Measurements from ENCODE around the gene GUCY1A1. TPM values are rescaled to one million over a fixed set of nuclear protein-coding genes. Genes with fewer than 3 reads are reported as not detected.

GUCY1A1 gene
- total RNA-seq (2012; rRNA removed): 0.28 and 0.54 TPM in 2 replicates
- polyA plus RNA-seq (2012; rRNA removed): 0.11 and 0.19 TPM in 2 replicates
- polyA plus RNA-seq (2012; cell fraction: cytosol; rRNA removed): 0.05 and 0.10 TPM in 2 replicates
- 0.07 and 0.25 TPM in 2 replicates for polyA plus RNA-seq (2012; cell fraction: nucleus; rRNA removed; ENCODE audit: low replicate concordance)
- Bru-seq, nascent RNA: percentile 28 among the genes with signal in this experiment
- percentile 33 among the genes with signal in this experiment for BruChase-seq, experiment 1, labeled RNA remaining after a 6-hour chase
- percentile 37 among the genes with signal in this experiment for BruChase-seq, experiment 2, labeled RNA remaining after a 2-hour chase
- long read RNA-seq, partial matches to known transcripts: 0 of 2 reads
- long read RNA-seq, other reads (novel, unspliced or antisense): 1 of 2 reads

GRCh38 chr4:155666344-155667221 lies at the start of gene GUCY1A1:
GUCY1A1 (plus strand) TSS chr4:155666848; CDS start chr4:155696868, 30,020 bp downstream.
- Histone ChIP-seq H3K27ac (ENCODE audit: insufficient read depth, low read length) (no peak within 1 kb of the TSS), H3K9ac (ENCODE audit: low read depth, low read length) (no peak within 1 kb of the TSS; the same call in 1 of the 2 replicates), H3K14ac (replicated peaks; ENCODE audit: low read depth, low read length) (no peak within 1 kb of the TSS), H4K91ac (ENCODE audit: insufficient read depth, low read depth, low read length) (no peak within 1 kb of the TSS), H4K5ac (ENCODE audit: low read depth, low read length) (no peak within 1 kb of the TSS), H3K79me1 (ENCODE audit: low read depth in 1 of 2, low read length in 2 of 2) (no peaks in the 10 kb centered on the region), H3K9me1 (ENCODE audit: insufficient read depth, low read length) (no peaks in the 10 kb centered on the region), H3K18ac (ENCODE audit: low read depth, low read length) (no peak within 1 kb of the TSS; the same call in 1 of the 2 replicates), H4K8ac (ENCODE audit: low read depth in 2 of 2, low read length in 2 of 2) (no peak within 1 kb of the TSS), H3K27me3 (ENCODE audit: control insufficient read depth, insufficient read depth, low read length) (peaks cover 27% of the 10 kb centered on the region), H2AK9ac (replicated peaks; ENCODE audit: low read depth, low read length, poor library complexity) (no peak within 1 kb of the TSS), H3K36me3 (ENCODE audit: control insufficient read depth, insufficient read depth, low read length) (no peaks in the 10 kb centered on the region), H3K9me3 (ENCODE audit: control insufficient read depth, insufficient read depth, low read length) (no peaks in the 10 kb centered on the region), H3K4me2 (ENCODE audit: low read depth, low read length) (peak within 1 kb of the TSS; percentile 100), H2AFZ (replicated peaks; ENCODE audit: low read length, poor library complexity) (peak within 1 kb of the TSS; percentile 87), H3K4ac (ENCODE audit: low read depth, low read length) (no peak within 1 kb of the TSS), H2BK20ac (ENCODE audit: low read depth, low read length) (no peak within 1 kb of the TSS), H2AK5ac (ENCODE audit: low read depth, low read length) (no peak within 1 kb of the TSS), H2BK120ac (ENCODE audit: low read depth, low read length) (no peak within 1 kb of the TSS), H3K23ac (ENCODE audit: low read depth, low read length) (no peak within 1 kb of the TSS), H2BK15ac (ENCODE audit: low read depth, low read length) (no peak within 1 kb of the TSS), H3K4me3 (ENCODE audit: insufficient read depth, low read depth, low read length) (peak within 1 kb of the TSS; percentile 86), H2BK5ac (ENCODE audit: low read depth, low read length, poor library complexity, severe bottlenecking) (no peak within 1 kb of the TSS), H3K56ac (ENCODE audit: extremely low read depth, insufficient read depth, low read length) (no peak within 1 kb of the TSS), H3K4me1 (ENCODE audit: control insufficient read depth, insufficient read depth, low read length) (no peaks in the 10 kb centered on the region), H4K20me1 (ENCODE audit: insufficient read depth, low read length) (no peaks in the 10 kb centered on the region)
- in situ Hi-C loops (cut with MboI; ENCODE audit: low sequenced_read_pairs) (no loop called here), intact Hi-C loops (cut with micrococcal nuclease) (loop anchor here (5.0 kb wide), 1 partner anchor 101 kb away; no protein-coding TSS in a partner anchor), dilution Hi-C loops (cut with HindIII; ENCODE audit: low sequenced_read_pairs, unreplicated experiment) (no loop called here)
- WGBS, 2 experiments (ENCODE audit: extremely low coverage in 2 of 2, insufficient read length in 1 of 2): 2% methylated on average over 10 of the region's 25 CpGs; no CpG with 5 or more reads in 1 of the 2 experiments
- peak; percentile 7 for ATAC-seq (ENCODE audit: low read depth)
- ChIA-PET POLR2A (ENCODE audit: unreplicated experiment) (no interaction called here), CTCF (interaction anchor here (0.6 kb wide), 1 partner anchor 19 kb away, joined by 4 read pairs; no protein-coding TSS in a partner anchor)
- no peak for DNase-seq
- TF ChIP-seq RFX5 (IDR thresholded peaks at IDR 0.05; ENCODE audit: low read depth, low read length) (no peak), RAD21 (IDR thresholded peaks at IDR 0.05; ENCODE audit: low read length) (no peak), CHD1 (IDR thresholded peaks at IDR 0.05; ENCODE audit: low read depth, low read length) (no peak), BHLHE40 (IDR thresholded peaks at IDR 0.05; ENCODE audit: low read depth, low read length) (no peak), MAFK (IDR thresholded peaks at IDR 0.05; ENCODE audit: low read depth, low read length) (no peak)
- TF ChIP-seq, protein P1, sequence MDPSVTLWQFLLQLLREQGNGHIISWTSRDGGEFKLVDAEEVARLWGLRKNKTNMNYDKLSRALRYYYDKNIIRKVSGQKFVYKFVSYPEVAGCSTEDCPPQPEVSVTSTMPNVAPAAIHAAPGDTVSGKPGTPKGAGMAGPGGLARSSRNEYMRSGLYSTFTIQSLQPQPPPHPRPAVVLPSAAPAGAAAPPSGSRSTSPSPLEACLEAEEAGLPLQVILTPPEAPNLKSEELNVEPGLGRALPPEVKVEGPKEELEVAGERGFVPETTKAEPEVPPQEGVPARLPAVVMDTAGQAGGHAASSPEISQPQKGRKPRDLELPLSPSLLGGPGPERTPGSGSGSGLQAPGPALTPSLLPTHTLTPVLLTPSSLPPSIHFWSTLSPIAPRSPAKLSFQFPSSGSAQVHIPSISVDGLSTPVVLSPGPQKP (IDR thresholded peaks at IDR 0.05; ENCODE audit: borderline replicate concordance, low read depth, low read length): no peak
- BruUV-seq (replicated peaks): no TSS peak
